WERI-Rb-1 (cell line): ENCODE data around the gene BMP8B.
"Not testable (repeated sequence)": the region's sequence is repeated elsewhere in the genome, so short reads cannot be mapped to it uniquely, and the experiment has no call there.

ENCODE experiments used
- DNase-seq: peaks from one replicate; pipeline ENCODE4 v3.0.0-alpha.2; 2020
- H3K27ac ChIP-seq: fragments of 250-450 bp; sonication (Bioruptor Pico); 2 replicates; pipeline ENCODE4 v1.5.1; 2020; ENCODE audit warnings: mild to moderate bottlenecking, moderate library complexity
- H3K27me3 ChIP-seq: fragments of 250-450 bp; sonication (Bioruptor Pico); 2 replicates; pipeline ENCODE4 v1.5.1; 2021; ENCODE audit warnings: mild to moderate bottlenecking, low read depth, moderate library complexity; ENCODE audit not compliant: insufficient read depth, severe bottlenecking
- H3K36me3 ChIP-seq: fragments of 250-450 bp; sonication (Bioruptor Pico); 2 replicates; pipeline ENCODE4 v1.5.1; 2020; ENCODE audit warnings: mild to moderate bottlenecking, moderate library complexity
- H3K4me3 ChIP-seq: 2 replicates; pipeline ENCODE4 v1.5.1; 2011; ENCODE audit warnings: low read depth, mild to moderate bottlenecking, control low read depth, low read length
- H3K9me3 ChIP-seq: fragments of 250-450 bp; sonication (Bioruptor Pico); 2 replicates; pipeline ENCODE4 v1.5.1; 2021; ENCODE audit warnings: mild to moderate bottlenecking, moderate library complexity; ENCODE audit not compliant: severe bottlenecking
- CTCF ChIP-seq: IDR thresholded peaks from 2 replicates; pipeline ENCODE4 v1.5.1; 2011; ENCODE audit warnings: low read depth, mild to moderate bottlenecking, control low read depth, inconsistent platforms, low read length

BMP8B gene

GRCh38 chr1:39802496-39803260, 14.0 kb upstream of the BMP8B start:
- H3K9me3 ChIP-seq, result peaks cover 9% of the 10 kb centered on the region
- DNase-seq, result no peak
- no peak for TF ChIP-seq CTCF
- H3K4me3 ChIP-seq, result no peak overlapping the region
- no peaks in the 10 kb centered on the region for H3K27me3 ChIP-seq
- H3K27ac ChIP-seq, result no peak overlapping the region
- no peaks in the 10 kb centered on the region for H3K36me3 ChIP-seq

GRCh38 chr1:39800471-39800835, 11.8 kb upstream of the BMP8B start:
- H3K4me3 ChIP-seq, result no peak overlapping the region
- no peak for TF ChIP-seq CTCF
- H3K36me3 ChIP-seq, result no peaks in the 10 kb centered on the region
- DNase-seq, result no peak
- H3K27me3 ChIP-seq, result no peaks in the 10 kb centered on the region
- H3K27ac ChIP-seq, result no peak overlapping the region
- H3K9me3 ChIP-seq, result peaks cover 5% of the 10 kb centered on the region

GRCh38 chr1:39799770-39800470, 11.3 kb upstream of the BMP8B start:
- H3K27me3 ChIP-seq, result no peaks in the 10 kb centered on the region
- no peaks in the 10 kb centered on the region for H3K36me3 ChIP-seq
- H3K9me3 ChIP-seq, result peaks cover 1% of the 10 kb centered on the region
- H3K4me3 ChIP-seq, result no peak overlapping the region
- DNase-seq, result peak; percentile 73
- peak; percentile 87 for TF ChIP-seq CTCF
- no peak overlapping the region for H3K27ac ChIP-seq

GRCh38 chr1:39798859-39799769, 10.4 kb upstream of the BMP8B start:
- H3K9me3 ChIP-seq, H3K4me3 ChIP-seq, H3K27ac ChIP-seq, H3K27me3 ChIP-seq, H3K36me3 ChIP-seq: not testable (repeated sequence)
- peak; percentile 47 for DNase-seq
- peak; percentile 15; the same call in 1 of the 2 replicates for TF ChIP-seq CTCF

DNA sequence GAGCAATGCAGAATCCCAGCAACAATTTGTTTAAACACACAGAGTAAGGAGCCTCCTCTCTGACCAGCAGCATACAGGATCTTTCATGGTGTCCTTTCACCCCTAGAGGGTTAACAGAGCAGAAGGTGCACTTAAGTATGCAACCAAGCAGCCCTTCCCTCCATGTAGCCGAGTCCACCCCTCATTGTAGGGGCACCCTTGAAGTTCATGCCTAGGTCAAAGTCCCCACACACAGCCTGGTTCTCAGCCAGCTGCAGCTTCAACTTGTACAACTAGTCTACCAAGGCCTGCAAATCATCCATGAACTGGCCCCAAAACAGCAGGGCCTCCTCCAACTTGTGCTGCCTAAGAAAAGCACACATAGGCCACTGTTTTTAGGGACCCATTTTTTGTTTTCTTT, 7.0 kb upstream of the BMP8B start:
- no peaks in the 10 kb centered on the region for H3K27me3 ChIP-seq
- H3K9me3 ChIP-seq, result no peaks in the 10 kb centered on the region
- no peak overlapping the region for H3K4me3 ChIP-seq
- no peak for DNase-seq
- no peak overlapping the region for H3K27ac ChIP-seq
- H3K36me3 ChIP-seq, result no peaks in the 10 kb centered on the region
- no peak for TF ChIP-seq CTCF
